Liver (tissue), 9 donors: ENCODE measurements around the gene SHC3. TPM values are rescaled to one million over a fixed set of nuclear protein-coding genes. Genes with fewer than 3 reads are reported as not detected.
A peak's percentile ranks its signal among the peaks of the same experiment; 100 is the strongest.

Source experiments
- DNase-seq: peaks from one replicate; pipeline ENCODE4 v3.0.0-alpha.2; 2017; ENCODE audit warnings: low spot score
- H3K27ac ChIP-seq, 2 donors: one replicate each; pipeline ENCODE4 v1.7.0; 2013; ENCODE audit warnings: inconsistent platforms in 2 of 2, low read length in 2 of 2, control low read depth in 1 of 2, low read depth in 1 of 2, mild to moderate bottlenecking in 1 of 2
- H3K27me3 ChIP-seq, 4 donors: one replicate each; pipeline versions ENCODE4 v1.6.1 to v1.7.0; 2013; ENCODE audit warnings: low read length in 3 of 4, inconsistent platforms in 1 of 4, mild to moderate bottlenecking in 1 of 4, moderate library complexity in 1 of 4; ENCODE audit not compliant: control insufficient read depth in 4 of 4, insufficient read depth in 4 of 4
- H3K36me3 ChIP-seq, 4 donors: one replicate each; pipeline versions ENCODE4 v1.6.1 to v1.7.0; 2013; ENCODE audit warnings: low read length in 3 of 4, mild to moderate bottlenecking in 3 of 4, low read depth in 1 of 4, moderate library complexity in 1 of 4; ENCODE audit not compliant: control insufficient read depth in 4 of 4, insufficient read depth in 3 of 4
- H3K4me1 ChIP-seq, 4 donors: one replicate each; pipeline versions ENCODE4 v1.6.1 to v1.7.0; 2013; ENCODE audit warnings: low read length in 3 of 4, mild to moderate bottlenecking in 3 of 4, moderate library complexity in 1 of 4; ENCODE audit not compliant: control insufficient read depth in 4 of 4, insufficient read depth in 4 of 4
- H3K4me3 ChIP-seq, 3 donors: one replicate each; pipeline versions ENCODE4 v1.6.1 to v1.7.0; 2013; ENCODE audit warnings: low read length in 3 of 3, control low read depth in 1 of 3, low read depth in 1 of 3, mild to moderate bottlenecking in 1 of 3
- H3K9ac ChIP-seq, 2 donors: one replicate each; pipeline ENCODE4 v1.7.0; 2013; ENCODE audit warnings: low read length in 2 of 2, mild to moderate bottlenecking in 2 of 2, moderate library complexity in 2 of 2, control low read depth in 1 of 2, low read depth in 1 of 2
- H3K9me3 ChIP-seq, 4 donors: one replicate each; pipeline versions ENCODE4 v1.6.1 to v1.7.0; 2013; ENCODE audit warnings: low read length in 3 of 4; ENCODE audit not compliant: control insufficient read depth in 4 of 4
- EGR1 ChIP-seq, 2 donors: IDR thresholded peaks; 2 replicates each; pipeline ENCODE4 v1.6.1; 2016 to 2018; ENCODE audit warnings: antibody characterized with exemption in 2 of 2, low read depth in 2 of 2
- FOXA1 ChIP-seq: IDR thresholded peaks from 2 replicates; pipeline ENCODE4 v1.6.1; 2016; ENCODE audit warnings: antibody characterized with exemption
- FOXA2 ChIP-seq: IDR thresholded peaks from 2 replicates; pipeline ENCODE4 v1.6.1; 2016; ENCODE audit warnings: antibody characterized with exemption
- GABPA ChIP-seq, 2 donors: IDR thresholded peaks in 1 of 2; conservative IDR thresholded peaks in 1 of 2; 2 replicates each; pipeline ENCODE4 v1.6.1; 2016; ENCODE audit warnings: antibody characterized with exemption in 2 of 2, mild to moderate bottlenecking in 1 of 2, moderate library complexity in 1 of 2
- HNF4A ChIP-seq, 2 donors: conservative IDR thresholded peaks; 2 replicates each; pipeline ENCODE4 v1.6.1; 2016; ENCODE audit warnings: antibody characterized with exemption in 2 of 2, mild to moderate bottlenecking in 2 of 2
- HNF4G ChIP-seq: IDR thresholded peaks from 2 replicates; pipeline ENCODE4 v1.6.1; 2016; ENCODE audit warnings: antibody characterized with exemption
- JUND ChIP-seq, 2 donors: IDR thresholded peaks; 2 replicates each; pipeline ENCODE4 v1.6.1; 2016; ENCODE audit warnings: antibody characterized with exemption in 2 of 2
- NR2F2 ChIP-seq: IDR thresholded peaks from 2 replicates; pipeline ENCODE4 v1.6.1; 2016; ENCODE audit warnings: antibody characterized with exemption
- RAD21 ChIP-seq, 2 donors: IDR thresholded peaks; 2 replicates each; pipeline ENCODE4 v1.6.1; 2016; ENCODE audit warnings: antibody characterized with exemption in 2 of 2, mild to moderate bottlenecking in 2 of 2
- RXRA ChIP-seq, 2 donors: IDR thresholded peaks; 2 replicates each; pipeline ENCODE4 v1.6.1; 2017 to 2018; ENCODE audit warnings: antibody characterized with exemption in 2 of 2, mild to moderate bottlenecking in 1 of 2
- SP1 ChIP-seq: IDR thresholded peaks from 2 replicates; pipeline ENCODE4 v1.6.1; 2018; ENCODE audit warnings: antibody characterized with exemption, mild to moderate bottlenecking
- TAF1 ChIP-seq: conservative IDR thresholded peaks from 2 replicates; pipeline ENCODE4 v1.6.1; 2016; ENCODE audit warnings: antibody characterized with exemption, mild to moderate bottlenecking
- YY1 ChIP-seq: IDR thresholded peaks from 2 replicates; pipeline ENCODE4 v1.6.1; 2016; ENCODE audit warnings: antibody characterized with exemption, mild to moderate bottlenecking
- WGBS: extraction: QIAGEN DNeasy Blood & Tissue Kit; methylation state at CpG from one replicate; pipeline ENCODE4 v1.1.7; 2013; 5-methylcytosine and 5-hydroxymethylcytosine counted together
- polyA plus RNA-seq, 2 donors: library from polyadenylated mRNA; stranded (reverse) in 1 of 2; unstranded in 1 of 2; fragments of 200-250 nt in 1 of 2; fragments of >200 nt in 1 of 2; fragmentation: Nextera tagmentation in 1 of 2; extraction: Ambion mirVana in 1 of 2; gene quantifications; one replicate each; pipeline versions ENCODE4 v1.2.1 to v1.2.3, GENCODE V29; 2013 to 2015
- total RNA-seq, 2 donors: library from RNA; depleted of rRNA; stranded (reverse); fragments of >200 nt; gene quantifications; one replicate each; pipeline ENCODE4 v1.2.3, GENCODE V29; 2014
- TF ChIP-seq, protein P1 (sequence below): IDR thresholded peaks from 2 replicates; pipeline ENCODE4 v1.6.1; 2016; ENCODE audit warnings: antibody characterized with exemption
- TF ChIP-seq, protein P2 (sequence below): fragments of 150-350 bp; IDR thresholded peaks from 2 replicates; pipeline ENCODE4 v1.5.1; 2017; ENCODE audit warnings: improper control_type of control experiment, low read depth, low read length; ENCODE audit not compliant: missing input control
- TF ChIP-seq, protein P3 (sequence below): IDR thresholded peaks from 2 replicates; pipeline ENCODE4 v1.6.1; 2016; ENCODE audit warnings: antibody characterized with exemption
- TF ChIP-seq, protein P4 (sequence below): IDR thresholded peaks from 2 replicates; pipeline ENCODE4 v1.6.1; 2016; ENCODE audit warnings: antibody characterized with exemption
- TF ChIP-seq, protein P5 (sequence below): IDR thresholded peaks from 2 replicates; pipeline ENCODE4 v1.6.1; 2016; ENCODE audit warnings: antibody characterized with exemption, mild to moderate bottlenecking
- donor health status: healthy.
- donor health status: healthy.
- donor health status: healthy.
- donor health status: healthy.
- donor health status: healthy.

The SHC3 gene
- total and polyA plus RNA-seq, 4 donors: 0.03 to 0.08 (median 0.04) TPM

DNA sequence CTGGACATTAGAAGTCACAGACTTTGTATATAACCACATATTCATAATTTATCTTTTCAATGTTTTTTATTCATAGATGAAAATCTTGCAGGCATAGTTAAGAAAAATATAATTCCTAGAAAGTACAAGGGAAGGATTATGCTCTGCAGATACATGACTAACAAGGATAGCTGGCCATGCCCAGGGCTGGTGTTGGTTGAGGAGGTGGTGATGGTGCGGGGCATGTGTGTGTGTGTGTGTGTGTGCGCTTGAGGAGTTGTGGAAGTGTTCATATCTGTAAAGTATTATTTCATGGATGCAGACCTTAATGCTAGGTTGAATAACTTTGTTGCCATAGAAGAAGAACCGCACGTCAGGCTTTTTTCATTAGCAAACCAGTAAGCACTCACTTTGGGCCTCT, 186.1 kb downstream of the SHC3 start:
- peaks cover 0 to 5% (median 2%) of the 10 kb centered on the region in 4 donors for H3K27me3 ChIP-seq
- 87% methylated on average over 4 of the region's 4 CpGs for WGBS

More for the DNA sequence above, 186.1 kb downstream of the SHC3 start:
- H3K4me1 ChIP-seq: peaks cover 0 to 29% (median 21%) of the 10 kb centered on the region in 4 donors
- H3K9me3 ChIP-seq: no peaks in the 10 kb centered on the region
- H3K4me3 ChIP-seq: peak overlapping the region in 2 of 3 donors; percentile 59 to 64
- DNase-seq: no peak
- no peaks in the 10 kb centered on the region for H3K36me3 ChIP-seq
- no peak overlapping the region for H3K9ac ChIP-seq
- no peak overlapping the region for H3K27ac ChIP-seq
- TF ChIP-seq YY1 (no peak), JUND (IDR thresholded peaks at IDR 0.05) (no peak), NR2F2 (no peak), FOXA2 (no peak), SP1 (no peak), TAF1 (no peak), RXRA (IDR thresholded peaks at IDR 0.05) (no peak), GABPA (IDR thresholded peaks at IDR 0.05 in 1 of 2, conservative IDR thresholded peaks at IDR 0.05 in 1 of 2) (no peak), HNF4G (no peak), HNF4A (conservative IDR thresholded peaks at IDR 0.05) (no peak), EGR1 (IDR thresholded peaks at IDR 0.05; ENCODE audit: low read depth in 2 of 2) (no peak), FOXA1 (no peak), RAD21 (IDR thresholded peaks at IDR 0.05) (no peak)
- TF ChIP-seq, protein P1, sequence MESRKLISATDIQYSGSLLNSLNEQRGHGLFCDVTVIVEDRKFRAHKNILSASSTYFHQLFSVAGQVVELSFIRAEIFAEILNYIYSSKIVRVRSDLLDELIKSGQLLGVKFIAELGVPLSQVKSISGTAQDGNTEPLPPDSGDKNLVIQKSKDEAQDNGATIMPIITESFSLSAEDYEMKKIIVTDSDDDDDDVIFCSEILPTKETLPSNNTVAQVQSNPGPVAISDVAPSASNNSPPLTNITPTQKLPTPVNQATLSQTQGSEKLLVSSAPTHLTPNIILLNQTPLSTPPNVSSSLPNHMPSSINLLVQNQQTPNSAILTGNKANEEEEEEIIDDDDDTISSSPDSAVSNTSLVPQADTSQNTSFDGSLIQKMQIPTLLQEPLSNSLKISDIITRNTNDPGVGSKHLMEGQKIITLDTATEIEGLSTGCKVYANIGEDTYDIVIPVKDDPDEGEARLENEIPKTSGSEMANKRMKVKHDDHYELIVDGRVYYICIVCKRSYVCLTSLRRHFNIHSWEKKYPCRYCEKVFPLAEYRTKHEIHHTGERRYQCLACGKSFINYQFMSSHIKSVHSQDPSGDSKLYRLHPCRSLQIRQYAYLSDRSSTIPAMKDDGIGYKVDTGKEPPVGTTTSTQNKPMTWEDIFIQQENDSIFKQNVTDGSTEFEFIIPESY: no peak
- TF ChIP-seq, protein P2, sequence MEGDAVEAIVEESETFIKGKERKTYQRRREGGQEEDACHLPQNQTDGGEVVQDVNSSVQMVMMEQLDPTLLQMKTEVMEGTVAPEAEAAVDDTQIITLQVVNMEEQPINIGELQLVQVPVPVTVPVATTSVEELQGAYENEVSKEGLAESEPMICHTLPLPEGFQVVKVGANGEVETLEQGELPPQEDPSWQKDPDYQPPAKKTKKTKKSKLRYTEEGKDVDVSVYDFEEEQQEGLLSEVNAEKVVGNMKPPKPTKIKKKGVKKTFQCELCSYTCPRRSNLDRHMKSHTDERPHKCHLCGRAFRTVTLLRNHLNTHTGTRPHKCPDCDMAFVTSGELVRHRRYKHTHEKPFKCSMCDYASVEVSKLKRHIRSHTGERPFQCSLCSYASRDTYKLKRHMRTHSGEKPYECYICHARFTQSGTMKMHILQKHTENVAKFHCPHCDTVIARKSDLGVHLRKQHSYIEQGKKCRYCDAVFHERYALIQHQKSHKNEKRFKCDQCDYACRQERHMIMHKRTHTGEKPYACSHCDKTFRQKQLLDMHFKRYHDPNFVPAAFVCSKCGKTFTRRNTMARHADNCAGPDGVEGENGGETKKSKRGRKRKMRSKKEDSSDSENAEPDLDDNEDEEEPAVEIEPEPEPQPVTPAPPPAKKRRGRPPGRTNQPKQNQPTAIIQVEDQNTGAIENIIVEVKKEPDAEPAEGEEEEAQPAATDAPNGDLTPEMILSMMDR: no peak
- TF ChIP-seq, protein P3, sequence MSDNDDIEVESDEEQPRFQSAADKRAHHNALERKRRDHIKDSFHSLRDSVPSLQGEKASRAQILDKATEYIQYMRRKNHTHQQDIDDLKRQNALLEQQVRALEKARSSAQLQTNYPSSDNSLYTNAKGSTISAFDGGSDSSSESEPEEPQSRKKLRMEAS: no peak
- TF ChIP-seq, protein P4, sequence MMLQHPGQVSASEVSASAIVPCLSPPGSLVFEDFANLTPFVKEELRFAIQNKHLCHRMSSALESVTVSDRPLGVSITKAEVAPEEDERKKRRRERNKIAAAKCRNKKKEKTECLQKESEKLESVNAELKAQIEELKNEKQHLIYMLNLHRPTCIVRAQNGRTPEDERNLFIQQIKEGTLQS: no peak
- TF ChIP-seq, protein P5, sequence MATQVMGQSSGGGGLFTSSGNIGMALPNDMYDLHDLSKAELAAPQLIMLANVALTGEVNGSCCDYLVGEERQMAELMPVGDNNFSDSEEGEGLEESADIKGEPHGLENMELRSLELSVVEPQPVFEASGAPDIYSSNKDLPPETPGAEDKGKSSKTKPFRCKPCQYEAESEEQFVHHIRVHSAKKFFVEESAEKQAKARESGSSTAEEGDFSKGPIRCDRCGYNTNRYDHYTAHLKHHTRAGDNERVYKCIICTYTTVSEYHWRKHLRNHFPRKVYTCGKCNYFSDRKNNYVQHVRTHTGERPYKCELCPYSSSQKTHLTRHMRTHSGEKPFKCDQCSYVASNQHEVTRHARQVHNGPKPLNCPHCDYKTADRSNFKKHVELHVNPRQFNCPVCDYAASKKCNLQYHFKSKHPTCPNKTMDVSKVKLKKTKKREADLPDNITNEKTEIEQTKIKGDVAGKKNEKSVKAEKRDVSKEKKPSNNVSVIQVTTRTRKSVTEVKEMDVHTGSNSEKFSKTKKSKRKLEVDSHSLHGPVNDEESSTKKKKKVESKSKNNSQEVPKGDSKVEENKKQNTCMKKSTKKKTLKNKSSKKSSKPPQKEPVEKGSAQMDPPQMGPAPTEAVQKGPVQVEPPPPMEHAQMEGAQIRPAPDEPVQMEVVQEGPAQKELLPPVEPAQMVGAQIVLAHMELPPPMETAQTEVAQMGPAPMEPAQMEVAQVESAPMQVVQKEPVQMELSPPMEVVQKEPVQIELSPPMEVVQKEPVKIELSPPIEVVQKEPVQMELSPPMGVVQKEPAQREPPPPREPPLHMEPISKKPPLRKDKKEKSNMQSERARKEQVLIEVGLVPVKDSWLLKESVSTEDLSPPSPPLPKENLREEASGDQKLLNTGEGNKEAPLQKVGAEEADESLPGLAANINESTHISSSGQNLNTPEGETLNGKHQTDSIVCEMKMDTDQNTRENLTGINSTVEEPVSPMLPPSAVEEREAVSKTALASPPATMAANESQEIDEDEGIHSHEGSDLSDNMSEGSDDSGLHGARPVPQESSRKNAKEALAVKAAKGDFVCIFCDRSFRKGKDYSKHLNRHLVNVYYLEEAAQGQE: no peak
